Large intestine (tissue), 3 donors: ENCODE data around the gene TENM4. TPM values are rescaled to one million over a fixed set of nuclear protein-coding genes. Genes with fewer than 3 reads are reported as not detected.

Experiments
- DNase-seq, 2 donors: peaks; one replicate each; pipeline versions ENCODE4 v3.0.0 to v3.0.0-alpha.2; 2013
- H3K27ac ChIP-seq: one replicate; pipeline ENCODE4 v1.5.1; 2013; ENCODE audit warnings: low read length
- H3K27me3 ChIP-seq: 2 replicates; pipeline ENCODE4 v1.6.1; 2013; ENCODE audit warnings: low read length; ENCODE audit not compliant: control insufficient read depth, insufficient read depth
- H3K36me3 ChIP-seq: 2 replicates; pipeline ENCODE4 v1.6.1; 2013; ENCODE audit warnings: low read length; ENCODE audit not compliant: control insufficient read depth, insufficient read depth
- H3K4me1 ChIP-seq: one replicate; pipeline ENCODE4 v1.6.1; 2013; ENCODE audit warnings: low read length; ENCODE audit not compliant: control insufficient read depth, insufficient read depth
- H3K4me3 ChIP-seq: one replicate; pipeline ENCODE4 v1.5.1; 2013; ENCODE audit warnings: low read length
- H3K9me3 ChIP-seq: one replicate; pipeline ENCODE4 v1.6.1; 2013; ENCODE audit warnings: mild to moderate bottlenecking, low read depth, low read length, moderate library complexity; ENCODE audit not compliant: control insufficient read depth
- WGBS: methylation state at CpG from one replicate; pipeline ENCODE4 v1.1.5; 2013; ENCODE audit warnings: low lambda C conversion rate; ENCODE audit not compliant: insufficient coverage; 5-methylcytosine and 5-hydroxymethylcytosine counted together
- polyA plus RNA-seq: library from polyadenylated mRNA; unstranded; fragments of 120-200 nt; gene quantifications from one replicate; pipeline ENCODE4 v1.2.1, GENCODE V29; 2013

TENM4 gene
- polyA plus RNA-seq, 1 donor = 2.1 TPM

DNA sequence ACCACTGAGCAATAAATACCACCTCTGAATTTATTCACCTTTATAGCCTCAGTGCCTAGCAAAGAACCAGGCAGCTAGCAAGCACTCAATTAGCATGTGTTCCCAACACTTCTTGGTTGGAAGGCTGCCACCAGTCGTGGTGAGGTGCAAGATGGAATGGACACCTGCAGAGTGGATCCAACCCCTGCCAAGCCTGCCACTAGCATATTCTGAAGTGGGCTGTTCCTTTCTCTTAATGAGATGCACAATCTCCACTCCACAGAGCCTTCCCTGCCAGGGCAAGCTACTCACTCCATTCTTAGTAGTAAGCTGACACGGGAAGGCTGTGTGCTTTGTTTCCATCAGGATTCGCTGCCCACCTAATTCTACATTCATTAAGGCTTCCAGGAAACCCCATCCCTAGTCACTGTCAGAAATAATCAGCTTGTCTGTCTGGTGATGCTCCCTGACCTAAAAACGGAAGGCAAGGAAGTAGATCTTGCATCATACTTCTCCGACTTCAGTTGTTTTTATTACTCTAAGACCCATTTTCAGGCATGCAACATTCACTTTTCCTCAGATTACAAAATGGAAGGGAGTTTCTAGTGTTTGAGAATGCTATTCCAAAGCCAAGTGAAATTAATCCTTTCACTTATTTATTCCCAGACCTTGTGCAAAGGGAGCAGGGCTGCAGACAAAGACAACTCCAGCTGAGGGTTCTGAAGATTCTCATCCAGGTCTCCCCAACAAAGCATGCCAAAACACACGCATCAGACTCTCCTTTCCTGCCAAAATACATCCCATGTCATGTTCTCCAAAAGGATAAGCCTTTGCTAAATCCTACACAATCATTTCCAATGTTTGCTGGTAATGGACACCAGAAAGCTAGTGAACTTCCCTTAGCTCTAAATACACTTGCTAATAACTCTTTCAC is 128.0 kb downstream of the TENM4 start:
- no peak overlapping the region for H3K27ac ChIP-seq
- H3K36me3 ChIP-seq = no peaks in the 10 kb centered on the region
- no peaks in the 10 kb centered on the region for H3K4me1 ChIP-seq
- H3K4me3 ChIP-seq = no peak overlapping the region
- no peak for DNase-seq
- H3K9me3 ChIP-seq = no peaks in the 10 kb centered on the region
- 100% methylated on average over 1 of the region's 6 CpGs for WGBS
- H3K27me3 ChIP-seq = no peaks in the 10 kb centered on the region

DNA sequence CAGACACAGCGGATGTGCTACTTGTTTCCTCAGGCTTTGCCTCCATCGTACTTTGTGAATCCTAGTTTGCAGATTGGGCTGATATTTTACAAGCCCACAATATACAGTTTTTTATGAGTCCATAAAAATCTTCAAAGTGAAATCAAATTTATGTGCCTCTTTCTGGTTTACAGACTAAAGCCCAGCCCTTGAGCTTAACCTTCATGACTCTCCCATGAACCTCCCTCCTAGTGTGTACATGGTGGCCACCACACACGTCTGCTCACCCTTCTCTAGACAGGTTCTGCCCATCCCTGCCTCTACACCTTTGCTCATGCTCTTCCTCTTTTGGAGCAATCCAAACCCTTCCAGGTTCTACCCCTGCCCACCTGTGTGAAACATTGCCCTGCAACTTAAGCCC is 129.4 kb downstream of the TENM4 start:
- WGBS = no CpG with 5 or more reads among the region's 3 CpGs
- Histone ChIP-seq H3K9me3 (no peaks in the 10 kb centered on the region), H3K36me3 (no peaks in the 10 kb centered on the region), H3K27me3 (no peaks in the 10 kb centered on the region), H3K4me3 (no peak overlapping the region), H3K27ac (no peak overlapping the region), H3K4me1 (no peaks in the 10 kb centered on the region)
- no peak for DNase-seq

GRCh38 chr11:79309407-79309806 is 131.4 kb downstream of the TENM4 start:
- H3K9me3 ChIP-seq = no peaks in the 10 kb centered on the region
- no peaks in the 10 kb centered on the region for H3K4me1 ChIP-seq
- no peak for DNase-seq
- no peak overlapping the region for H3K4me3 ChIP-seq
- 0% methylated on average over 1 of the region's 5 CpGs for WGBS
- H3K27ac ChIP-seq = no peak overlapping the region
- no peaks in the 10 kb centered on the region for H3K36me3 ChIP-seq
- H3K27me3 ChIP-seq = no peaks in the 10 kb centered on the region

GRCh38 chr11:79308429-79308828 is 132.4 kb downstream of the TENM4 start:
- Histone ChIP-seq H3K27ac (no peak overlapping the region), H3K4me3 (no peak overlapping the region), H3K36me3 (no peaks in the 10 kb centered on the region), H3K9me3 (no peaks in the 10 kb centered on the region), H3K27me3 (no peaks in the 10 kb centered on the region), H3K4me1 (no peaks in the 10 kb centered on the region)
- WGBS = no CpG with 5 or more reads among the region's 4 CpGs
- DNase-seq = no peak

GRCh38 chr11:79304599-79305212 is 136.1 kb downstream of the TENM4 start:
- WGBS = no CpG with 5 or more reads among the region's 4 CpGs
- no peak overlapping the region for H3K27ac ChIP-seq
- no peaks in the 10 kb centered on the region for H3K36me3 ChIP-seq
- H3K4me3 ChIP-seq = no peak overlapping the region
- no peaks in the 10 kb centered on the region for H3K4me1 ChIP-seq
- no peaks in the 10 kb centered on the region for H3K27me3 ChIP-seq
- DNase-seq = peak in 1 of 2 donors; percentile 24
- H3K9me3 ChIP-seq = no peaks in the 10 kb centered on the region

DNA sequence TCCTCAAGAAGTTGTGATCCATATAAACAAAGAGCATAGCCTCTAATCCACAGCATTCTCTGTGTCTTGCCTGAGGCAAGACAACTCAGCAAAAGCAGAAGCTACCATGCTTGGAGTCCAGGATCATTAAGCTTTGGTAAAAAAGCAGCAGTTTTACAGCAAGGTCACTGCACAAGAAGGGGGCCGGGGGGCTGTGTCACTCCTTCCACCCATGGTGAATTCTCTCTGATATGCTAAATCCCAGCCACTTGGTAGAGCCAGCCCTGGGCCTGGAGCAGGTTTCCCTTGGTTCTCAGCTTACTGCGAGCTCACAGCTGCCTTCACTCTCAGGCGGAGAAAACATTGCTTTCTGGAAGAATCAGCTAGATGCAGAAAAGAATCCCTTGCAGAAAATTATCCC is 144.7 kb downstream of the TENM4 start:
- no peak for DNase-seq
- Histone ChIP-seq H3K36me3 (no peaks in the 10 kb centered on the region), H3K9me3 (no peaks in the 10 kb centered on the region), H3K4me1 (no peaks in the 10 kb centered on the region), H3K4me3 (no peak overlapping the region), H3K27me3 (peaks cover 7% of the 10 kb centered on the region), H3K27ac (no peak overlapping the region)
- no CpG with 5 or more reads among the region's 3 CpGs for WGBS

- Histone ChIP-seq H3K27ac (no peak overlapping the region), H3K27me3 (peaks cover 7% of the 10 kb centered on the region), H3K36me3 (no peaks in the 10 kb centered on the region), H3K9me3 (no peaks in the 10 kb centered on the region), H3K4me1 (no peaks in the 10 kb centered on the region), H3K4me3 (no peak overlapping the region)
- WGBS = no CpG with 5 or more reads among the region's 8 CpGs
- no peak for DNase-seq
Measured at GRCh38 chr11:79294845-79295731, 145.7 kb downstream of the TENM4 start.

DNA sequence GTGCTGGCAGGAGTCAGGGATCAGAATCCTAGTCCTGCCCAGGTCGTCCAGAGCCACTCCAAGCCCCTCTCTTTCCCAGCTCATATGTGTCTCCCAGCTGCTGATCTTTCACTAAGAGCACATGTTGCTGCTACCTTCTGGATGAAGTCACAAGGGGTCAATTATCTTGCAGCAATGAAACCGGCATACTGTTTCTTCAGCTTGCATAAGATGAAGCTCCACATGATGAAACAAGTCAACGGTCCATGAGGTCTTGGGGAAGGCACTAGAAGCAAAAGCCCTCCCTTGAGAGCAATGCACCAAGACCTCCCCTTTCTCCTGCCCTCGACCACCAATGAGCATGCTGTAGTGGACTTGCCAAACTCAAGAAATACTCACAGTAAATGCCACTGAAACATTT is 148.9 kb downstream of the TENM4 start:
- Histone ChIP-seq H3K4me1 (no peaks in the 10 kb centered on the region), H3K9me3 (no peaks in the 10 kb centered on the region), H3K4me3 (no peak overlapping the region), H3K27me3 (peaks cover 9% of the 10 kb centered on the region), H3K36me3 (no peaks in the 10 kb centered on the region), H3K27ac (no peak overlapping the region)
- no CpG with 5 or more reads among the region's 4 CpGs for WGBS
- DNase-seq = no peak

- Histone ChIP-seq H3K36me3 (no peaks in the 10 kb centered on the region), H3K4me3 (no peak overlapping the region), H3K27me3 (peaks cover 9% of the 10 kb centered on the region), H3K4me1 (no peaks in the 10 kb centered on the region), H3K27ac (no peak overlapping the region), H3K9me3 (no peaks in the 10 kb centered on the region)
- DNase-seq = no peak
Measured at GRCh38 chr11:79290761-79291160, 150.1 kb downstream of the TENM4 start.

- Histone ChIP-seq H3K4me3 (no peak overlapping the region), H3K4me1 (no peaks in the 10 kb centered on the region), H3K36me3 (no peaks in the 10 kb centered on the region), H3K9me3 (no peaks in the 10 kb centered on the region), H3K27ac (no peak overlapping the region), H3K27me3 (peaks cover 5% of the 10 kb centered on the region)
- no peak for DNase-seq
Measured at GRCh38 chr11:79287952-79288351, 152.9 kb downstream of the TENM4 start.
